HG03432 (cell line): ENCODE data around the gene CRYZ.
"Not testable (repeated sequence)": the region's sequence is repeated elsewhere in the genome, so short reads cannot be mapped to it uniquely, and the experiment has no call there.

Experiments
- ATAC-seq: cut with Tn5 transposase; IDR thresholded peaks from one replicate; pipeline ENCODE4 v1.9.1; 2021; ENCODE audit warnings: mild to moderate bottlenecking, moderate library complexity; ENCODE audit not compliant: unreplicated experiment

CRYZ gene

GRCh38 chr1:74681851-74682250 is 51.0 kb downstream of the CRYZ start:
- ATAC-seq = no peak

GRCh38 chr1:74681449-74681848 is 51.4 kb downstream of the CRYZ start:
- peak; percentile 92 for ATAC-seq

- peak; percentile 56 for ATAC-seq
Measured at GRCh38 chr1:74681001-74681400, 51.8 kb downstream of the CRYZ start.

GRCh38 chr1:74679811-74680210 is 53.0 kb downstream of the CRYZ start:
- no peak for ATAC-seq

GRCh38 chr1:74677926-74678325 is 54.9 kb downstream of the CRYZ start:
- no peak for ATAC-seq

GRCh38 chr1:74674278-74675048 is 58.4 kb downstream of the CRYZ start:
- ATAC-seq = peak; percentile 56

GRCh38 chr1:74673351-74674111 is 59.3 kb downstream of the CRYZ start, which contains the start of gene ERICH3:
Gene ERICH3 (minus strand): TSS chr1:74673792. CDS start chr1:74673519, 273 bp downstream.
- peak; percentile 63 for ATAC-seq

- not testable (repeated sequence) for ATAC-seq
Measured at GRCh38 chr1:74670866-74671265, 62.0 kb downstream of the CRYZ start.
